Esophagus squamous epithelium (tissue), 5 donors: ENCODE measurements around the gene MNAT1. TPM values are rescaled to one million over a fixed set of nuclear protein-coding genes. Genes with fewer than 3 reads are reported as not detected.

ENCODE experiments used
- DNase-seq: peaks from one replicate; lab custom pipeline; 2025; lab: John Stamatoyannopoulos, UW
- H3K27ac ChIP-seq, 4 donors: fragments of 200-600 bp; sonication (generic); one replicate each; pipeline ENCODE4 v1.5.1; 2016 to 2019; ENCODE audit warnings: mild to moderate bottlenecking in 1 of 4
- H3K27me3 ChIP-seq, 4 donors: fragments of 200-600 bp; sonication (generic); 1 replicate in 3 of 4; 2 replicates in 1 of 4; pipeline versions ENCODE4 v1.5.1 to v1.6.0; 2017 to 2021; ENCODE audit warnings: antibody characterized with exemption in 1 of 4
- H3K36me3 ChIP-seq, 3 donors: fragments of 200-600 bp; sonication (generic); one replicate each; pipeline ENCODE4 v1.5.1; 2016 to 2019
- H3K4me1 ChIP-seq, 3 donors: fragments of 200-600 bp; sonication (generic); one replicate each; pipeline ENCODE4 v1.5.1; 2017 to 2019
- H3K4me3 ChIP-seq, 4 donors: fragments of 200-600 bp; sonication (generic); 1 replicate in 3 of 4; 2 replicates in 1 of 4; pipeline ENCODE4 v1.5.1; 2016 to 2019; ENCODE audit warnings: mild to moderate bottlenecking in 2 of 4, moderate library complexity in 1 of 4
- H3K9me3 ChIP-seq, 3 donors: fragments of 200-600 bp; sonication (generic); one replicate each; pipeline ENCODE4 v1.5.1; 2016 to 2019
- POLR2A ChIP-seq, 4 donors: fragments of 450-650 bp; IDR thresholded peaks; one replicate each; pipeline ENCODE4 v1.6.1; 2017; ENCODE audit warnings: antibody characterized with exemption in 4 of 4, mild to moderate bottlenecking in 4 of 4, moderate library complexity in 3 of 4
- WGBS, 2 donors: methylation state at CpG; one replicate each; pipeline ENCODE4 v1.1.5; 2018; 5-methylcytosine and 5-hydroxymethylcytosine counted together
- intact Hi-C: fragments of 100-400 bp; cut with DNase I; formaldehyde crosslinking; loops from one replicate; pipeline ENCODE4 v1.15.0; 2022
- total RNA-seq, 4 donors: library from RNA; depleted of rRNA; stranded (reverse); fragments of >200 nt; gene quantifications; one replicate each; pipeline ENCODE4 v1.1.0, GENCODE V29; 2016
- TF ChIP-seq, protein P1 (sequence below), 6 experiments: fragments of 450-650 bp in 4 of 6; fragments of 200-600 bp in 2 of 6; sonication (generic) in 2 of 6; IDR thresholded peaks; one replicate each; pipeline ENCODE4 v1.5.1; 2016 to 2019; ENCODE audit warnings: antibody characterized with exemption in 6 of 6, mild to moderate bottlenecking in 4 of 6, moderate library complexity in 4 of 6
- donor health status: DM: yes; HTN: yes; CAD: no.

Gene MNAT1
- total RNA-seq, 4 donors from 2014 or later: 16.7 to 39.1 (median 24.4) TPM

DNA sequence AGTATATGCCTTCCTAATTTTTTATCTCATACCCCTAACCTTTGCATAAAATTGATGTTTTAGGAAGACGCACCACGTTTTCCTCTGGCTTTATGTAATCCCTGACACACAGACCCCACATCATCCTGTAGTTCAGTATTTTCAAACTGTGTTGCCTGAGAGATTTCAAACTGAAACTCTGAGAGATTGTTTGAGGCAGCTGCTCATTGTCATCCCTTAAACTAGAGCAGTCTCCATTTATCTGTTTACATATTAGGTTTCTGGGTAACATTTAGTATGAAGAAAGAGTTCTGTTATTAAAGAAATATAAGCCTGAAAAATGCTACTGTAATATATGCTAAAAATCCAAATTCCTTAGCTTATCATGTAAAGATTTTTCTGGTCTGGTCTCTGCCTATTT, 24.3 kb downstream of the MNAT1 start:
- Histone ChIP-seq H3K4me3 (no peak overlapping the region), H3K27ac (no peak overlapping the region), H3K27me3 (no peaks in the 10 kb centered on the region), H3K9me3 (no peaks in the 10 kb centered on the region), H3K36me3 (no peaks in the 10 kb centered on the region), H3K4me1 (peaks cover 0 to 20% (median 7%) of the 10 kb centered on the region in 3 donors)
- intact Hi-C loops: no loop called here
- WGBS, 2 donors: 67 to 70% methylated on average over 2 of the region's 2 CpGs
- no peak for DNase-seq
- no peak for TF ChIP-seq POLR2A (IDR thresholded peaks at IDR 0.05)

DNA sequence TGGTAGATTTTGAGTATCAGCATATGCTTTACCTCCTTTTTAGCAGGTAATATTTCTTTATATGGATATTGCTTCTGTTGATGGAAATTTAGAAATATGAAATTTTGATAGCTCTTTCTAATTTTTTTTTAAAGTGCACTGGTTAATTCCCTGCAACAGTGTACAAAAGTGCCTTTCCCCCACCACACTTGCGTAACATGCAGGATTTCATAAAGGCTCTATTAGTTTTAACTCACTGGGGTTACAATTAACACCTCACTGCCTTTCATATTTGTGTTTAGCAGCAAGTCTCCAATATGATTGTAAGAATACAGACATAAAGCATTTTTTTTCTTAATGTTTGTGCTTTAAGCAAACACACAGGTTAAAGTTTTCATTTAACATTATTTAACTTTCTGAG, 25.6 kb downstream of the MNAT1 start:
- DNase-seq: no peak
- WGBS, 2 donors: 76 to 100% methylated on average over 1 of the region's 1 CpG
- Histone ChIP-seq H3K4me3 (no peak overlapping the region), H3K27me3 (no peaks in the 10 kb centered on the region), H3K4me1 (peaks cover 0 to 20% (median 7%) of the 10 kb centered on the region in 3 donors), H3K27ac (no peak overlapping the region), H3K9me3 (no peaks in the 10 kb centered on the region), H3K36me3 (no peaks in the 10 kb centered on the region)
- TF ChIP-seq, protein P1, sequence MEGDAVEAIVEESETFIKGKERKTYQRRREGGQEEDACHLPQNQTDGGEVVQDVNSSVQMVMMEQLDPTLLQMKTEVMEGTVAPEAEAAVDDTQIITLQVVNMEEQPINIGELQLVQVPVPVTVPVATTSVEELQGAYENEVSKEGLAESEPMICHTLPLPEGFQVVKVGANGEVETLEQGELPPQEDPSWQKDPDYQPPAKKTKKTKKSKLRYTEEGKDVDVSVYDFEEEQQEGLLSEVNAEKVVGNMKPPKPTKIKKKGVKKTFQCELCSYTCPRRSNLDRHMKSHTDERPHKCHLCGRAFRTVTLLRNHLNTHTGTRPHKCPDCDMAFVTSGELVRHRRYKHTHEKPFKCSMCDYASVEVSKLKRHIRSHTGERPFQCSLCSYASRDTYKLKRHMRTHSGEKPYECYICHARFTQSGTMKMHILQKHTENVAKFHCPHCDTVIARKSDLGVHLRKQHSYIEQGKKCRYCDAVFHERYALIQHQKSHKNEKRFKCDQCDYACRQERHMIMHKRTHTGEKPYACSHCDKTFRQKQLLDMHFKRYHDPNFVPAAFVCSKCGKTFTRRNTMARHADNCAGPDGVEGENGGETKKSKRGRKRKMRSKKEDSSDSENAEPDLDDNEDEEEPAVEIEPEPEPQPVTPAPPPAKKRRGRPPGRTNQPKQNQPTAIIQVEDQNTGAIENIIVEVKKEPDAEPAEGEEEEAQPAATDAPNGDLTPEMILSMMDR (IDR thresholded peaks at IDR 0.05): no peak
- no peak for TF ChIP-seq POLR2A (IDR thresholded peaks at IDR 0.05)
- intact Hi-C loops: no loop called here

- Histone ChIP-seq H3K27me3 (no peaks in the 10 kb centered on the region), H3K4me3 (no peak overlapping the region), H3K4me1 (peaks cover 0 to 20% (median 7%) of the 10 kb centered on the region in 3 donors), H3K36me3 (no peaks in the 10 kb centered on the region), H3K27ac (no peak overlapping the region), H3K9me3 (no peaks in the 10 kb centered on the region)
- intact Hi-C loops: no loop called here
- DNase-seq: no peak
- TF ChIP-seq, protein P1 (IDR thresholded peaks at IDR 0.05): no peak
- TF ChIP-seq POLR2A (IDR thresholded peaks at IDR 0.05): no peak
- 43 to 48% methylated on average over 3 of the region's 3 CpGs for WGBS, 2 donors
Observed at GRCh38 chr14:60760644-60761364, 26.2 kb downstream of the MNAT1 start.

GRCh38 chr14:60768602-60769001, 34.0 kb downstream of the MNAT1 start:
- Histone ChIP-seq H3K27me3 (no peaks in the 10 kb centered on the region), H3K9me3 (no peaks in the 10 kb centered on the region), H3K4me1 (no peaks in the 10 kb centered on the region), H3K36me3 (no peaks in the 10 kb centered on the region), H3K4me3 (no peak overlapping the region), H3K27ac (no peak overlapping the region)
- TF ChIP-seq POLR2A (IDR thresholded peaks at IDR 0.05): no peak
- no peak for DNase-seq
- intact Hi-C loops: no loop called here
- 87 to 92% methylated on average over 2 of the region's 2 CpGs for WGBS, 2 donors

GRCh38 chr14:60771117-60771516, 36.6 kb downstream of the MNAT1 start:
- WGBS, 2 donors: 33 to 39% methylated on average over 2 of the region's 2 CpGs
- no peak for TF ChIP-seq POLR2A (IDR thresholded peaks at IDR 0.05)
- TF ChIP-seq, protein P1 (IDR thresholded peaks at IDR 0.05): no peak
- DNase-seq: no peak
- Histone ChIP-seq H3K4me3 (no peak overlapping the region), H3K27ac (no peak overlapping the region), H3K4me1 (no peaks in the 10 kb centered on the region), H3K27me3 (no peaks in the 10 kb centered on the region), H3K9me3 (no peaks in the 10 kb centered on the region), H3K36me3 (no peaks in the 10 kb centered on the region)
- intact Hi-C loops: no loop called here

- no peaks in the 10 kb centered on the region for H3K9me3 ChIP-seq
- no peak for TF ChIP-seq POLR2A (IDR thresholded peaks at IDR 0.05)
- TF ChIP-seq, protein P1 (IDR thresholded peaks at IDR 0.05): no peak
- H3K27ac ChIP-seq: no peak overlapping the region
- no peaks in the 10 kb centered on the region for H3K27me3 ChIP-seq
- intact Hi-C loops: no loop called here
- no peak overlapping the region for H3K4me3 ChIP-seq
- no peak for DNase-seq
- H3K36me3 ChIP-seq: no peaks in the 10 kb centered on the region
- H3K4me1 ChIP-seq: peaks cover 0 to 3% (median 0%) of the 10 kb centered on the region in 3 donors
Observed at GRCh38 chr14:60773558-60773957, 39.0 kb downstream of the MNAT1 start.
